Fibroblast of skin of abdomen (primary cell): ENCODE results near the gene BACE2.

ENCODE experiments used
- DNase-seq: peaks from one replicate; pipeline ENCODE4 v3.0.0-alpha.2; 2013

The BACE2 gene

DNA sequence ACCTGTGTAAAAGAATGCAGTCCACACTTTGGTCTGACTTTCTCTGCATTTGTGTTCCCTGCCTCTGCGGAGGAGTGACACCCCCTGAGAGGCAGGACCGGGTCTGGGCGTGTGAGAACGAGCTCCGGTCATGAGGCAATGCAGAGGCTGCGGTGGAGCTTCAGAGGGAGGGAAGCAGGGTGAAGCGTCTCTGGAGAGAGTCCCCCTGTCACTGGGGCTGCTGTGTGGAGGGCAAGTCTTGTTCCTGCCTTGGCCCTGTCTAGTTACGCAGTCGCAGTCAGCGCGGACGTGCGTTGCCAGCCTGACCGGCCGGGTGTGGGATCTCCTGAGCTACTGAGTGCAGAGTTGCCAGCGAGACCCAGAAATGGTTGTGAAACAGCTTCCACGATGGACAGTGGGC, 48.5 kb downstream of the BACE2 start:
- DNase-seq = no peak

DNA sequence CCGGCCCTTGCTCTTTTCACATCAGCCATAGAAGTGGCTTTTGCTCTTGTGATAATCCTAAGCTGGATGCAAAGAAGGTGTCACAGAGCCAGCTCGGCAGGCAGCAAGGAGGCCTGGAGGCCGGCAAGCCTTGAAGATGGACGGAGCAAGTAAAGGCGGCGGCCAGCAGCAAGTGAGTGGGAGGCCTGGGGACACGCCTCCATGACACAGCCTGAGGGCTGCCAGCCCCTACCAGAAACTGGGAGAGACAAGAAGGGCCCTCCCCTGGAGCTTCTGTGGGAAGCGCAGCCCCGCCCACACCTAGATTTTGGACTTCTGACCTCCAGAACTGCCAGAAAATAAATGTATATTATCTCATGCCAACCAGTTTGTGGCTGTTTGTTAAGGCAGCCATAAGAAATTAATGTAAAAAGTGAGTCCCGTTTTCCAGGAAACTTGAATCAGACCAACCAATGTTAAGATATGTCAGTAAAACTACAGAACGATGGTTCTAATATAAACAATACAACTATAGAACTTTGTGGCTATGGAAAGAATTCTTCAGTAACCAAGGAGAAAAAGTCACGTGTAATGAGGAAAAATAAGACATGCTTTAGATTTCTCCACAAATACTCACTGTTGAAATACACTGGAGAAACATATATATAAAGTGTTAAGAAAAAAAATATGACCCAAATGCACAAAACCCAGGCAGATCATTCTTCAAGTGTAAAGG, 49.9 kb downstream of the BACE2 start:
- peak; percentile 61 for DNase-seq

DNA sequence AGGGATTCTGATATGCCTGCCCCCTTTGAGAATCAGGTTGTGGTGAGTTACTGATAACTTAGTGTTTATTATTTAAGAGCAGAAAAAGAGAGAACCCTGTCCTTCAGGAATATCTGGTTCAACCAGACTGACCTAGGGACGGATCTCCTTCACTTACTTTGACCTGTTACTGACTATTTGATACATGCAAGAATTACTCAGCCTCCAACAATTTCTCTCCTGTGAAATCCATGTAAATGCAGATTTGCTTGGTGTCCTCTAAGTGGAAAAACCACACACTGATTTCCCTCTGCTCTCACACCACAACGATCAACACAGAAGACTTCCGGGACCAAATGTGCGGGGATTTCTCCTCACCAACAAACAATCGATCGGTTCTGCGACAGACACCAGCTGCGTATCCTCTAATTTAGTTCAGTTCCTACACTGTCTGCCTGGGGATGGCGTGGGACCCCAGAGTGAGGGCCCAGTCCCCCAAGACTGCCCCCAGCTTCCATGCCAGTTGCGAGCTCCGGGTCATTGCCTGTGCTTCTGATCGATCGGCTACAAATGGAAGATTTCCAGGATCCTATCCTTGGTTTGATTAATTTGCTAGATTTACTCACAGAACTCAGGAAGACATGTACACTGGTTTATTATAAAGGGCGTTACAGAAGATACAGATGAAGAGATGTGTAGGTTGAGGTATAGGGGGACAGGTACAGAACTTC, 51.7 kb downstream of the BACE2 start:
- DNase-seq = no peak

DNA sequence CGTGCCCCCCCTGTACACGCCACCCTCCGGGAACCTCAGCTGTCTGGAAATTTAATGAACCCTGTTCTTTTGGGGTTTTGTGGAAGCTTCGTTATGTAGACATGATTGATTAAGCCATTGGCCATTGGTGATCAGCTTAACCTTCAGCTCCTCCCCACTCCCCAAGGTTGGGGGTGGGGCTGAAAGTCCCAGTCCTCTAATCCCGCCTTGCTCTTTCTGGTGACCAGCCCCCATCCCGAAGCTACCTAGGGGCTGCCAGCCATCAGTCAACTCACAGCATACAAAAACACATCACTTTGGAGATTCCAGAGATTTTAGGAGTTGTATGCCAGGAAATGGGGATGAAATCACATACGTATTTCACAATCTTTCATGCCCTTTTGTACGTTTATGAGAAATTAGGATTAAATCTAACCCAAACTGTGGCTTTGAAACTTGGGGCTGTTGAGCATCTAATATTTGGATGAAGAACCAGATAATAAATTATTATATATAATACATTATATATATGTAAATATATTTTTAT, 52.3 kb downstream of the BACE2 start:
- peak; percentile 16 for DNase-seq

DNA sequence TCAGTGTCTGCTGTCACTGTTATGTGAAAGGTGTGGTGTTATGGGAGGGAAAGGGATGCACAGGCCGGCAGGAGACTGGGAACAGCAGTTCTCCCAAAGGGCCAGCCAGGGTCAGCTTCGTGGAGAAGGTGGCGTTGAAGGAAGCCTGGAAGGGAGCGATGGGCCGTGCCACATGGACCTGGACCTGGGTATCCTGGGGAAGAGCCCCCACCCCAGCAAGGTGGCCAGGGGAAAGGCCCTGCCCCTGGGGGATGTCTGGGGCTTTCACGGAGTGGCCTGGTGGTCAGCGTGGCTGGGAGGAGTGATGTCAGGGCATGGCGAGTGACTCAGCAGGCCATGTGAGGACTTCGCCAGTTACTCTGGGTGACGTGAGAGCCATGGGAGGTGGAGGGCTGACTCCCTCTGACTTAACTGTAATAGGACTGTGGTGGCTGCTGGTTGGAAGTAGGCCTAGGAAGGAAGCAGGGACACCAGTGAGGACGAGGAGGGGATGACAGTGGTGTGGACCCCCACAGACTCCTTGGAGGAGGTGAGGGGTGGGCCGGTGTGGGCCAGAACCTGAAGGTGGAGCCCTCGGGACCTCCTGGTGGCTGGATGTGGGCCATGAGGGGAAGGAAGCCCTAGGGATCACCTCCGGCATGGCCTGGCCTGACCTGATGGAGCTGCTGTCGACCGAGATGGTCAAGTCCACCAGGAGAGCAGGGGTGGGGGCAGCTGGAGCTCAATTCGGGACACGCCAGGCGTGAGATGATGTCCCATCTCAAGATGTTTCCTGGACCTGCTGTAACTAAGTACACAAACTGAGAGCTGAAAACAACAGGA, 54.5 kb downstream of the BACE2 start:
- DNase-seq = no peak

DNA sequence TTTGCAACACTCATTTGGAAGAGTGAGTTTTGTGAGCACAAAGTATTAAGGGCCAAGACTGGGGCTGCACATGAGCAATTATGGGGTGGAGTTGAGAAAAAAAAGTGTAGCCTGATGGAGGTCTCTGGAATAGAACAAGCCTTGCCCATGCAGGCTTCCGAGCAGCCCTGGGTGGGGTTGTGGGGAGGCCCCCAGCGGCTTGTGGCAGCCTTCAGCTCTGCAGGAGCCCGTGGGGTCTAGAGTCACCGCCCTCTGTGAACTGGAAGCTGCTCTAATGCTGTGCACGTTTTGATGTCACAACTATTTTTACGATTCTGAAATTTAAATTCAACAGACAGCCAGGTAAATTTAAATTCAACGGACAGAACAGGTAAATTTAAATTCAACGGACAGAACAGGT, 58.9 kb downstream of the BACE2 start:
- DNase-seq = no peak

DNA sequence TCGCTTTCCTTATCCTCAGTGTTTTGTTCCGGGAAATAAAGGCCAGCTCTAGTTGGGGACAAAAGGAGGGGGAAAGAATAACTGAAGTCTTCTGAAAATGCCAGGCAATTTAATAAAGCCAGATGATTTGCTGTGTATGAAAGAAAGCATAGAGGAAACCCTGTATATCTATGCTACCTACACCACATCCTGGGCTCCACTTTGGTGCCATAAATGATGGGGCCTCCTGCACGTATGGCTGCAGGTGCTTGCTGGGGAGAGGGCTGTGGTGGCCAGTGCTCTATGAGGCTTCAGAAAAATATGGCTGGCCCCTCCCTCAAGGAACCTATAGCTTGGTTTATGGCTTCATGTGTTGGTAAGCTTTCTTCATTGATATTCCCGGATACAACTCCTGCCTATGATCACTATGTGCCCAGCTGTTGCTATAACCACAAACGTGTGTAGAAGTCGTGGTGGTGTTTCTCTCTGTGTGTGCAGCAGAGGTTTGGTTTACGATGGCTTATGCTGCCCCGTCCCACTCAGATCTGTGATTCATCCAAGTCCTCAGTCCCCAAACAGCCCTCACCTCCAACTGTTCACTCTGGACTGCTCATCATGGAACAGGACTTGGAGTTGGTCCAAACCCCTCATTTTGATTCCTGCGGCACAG, 59.5 kb downstream of the BACE2 start:
- DNase-seq = no peak

DNA sequence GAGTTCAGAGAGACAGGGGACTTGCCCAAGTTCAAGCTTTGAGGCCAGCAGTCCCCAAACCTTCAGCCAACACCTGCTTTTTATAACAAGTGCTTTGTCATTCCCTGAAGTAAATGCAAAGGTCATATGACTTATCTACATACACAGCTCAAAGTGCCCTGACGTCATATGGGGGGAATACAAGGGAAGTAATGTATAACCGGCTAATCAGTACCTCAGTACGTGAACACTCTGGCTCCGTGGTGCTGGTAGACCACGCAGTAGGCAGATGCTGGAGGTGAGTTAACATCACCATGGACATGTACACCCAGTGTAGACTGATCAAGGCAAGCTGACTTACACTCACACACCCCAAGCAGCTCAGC, 60.0 kb downstream of the BACE2 start:
- DNase-seq = no peak

DNA sequence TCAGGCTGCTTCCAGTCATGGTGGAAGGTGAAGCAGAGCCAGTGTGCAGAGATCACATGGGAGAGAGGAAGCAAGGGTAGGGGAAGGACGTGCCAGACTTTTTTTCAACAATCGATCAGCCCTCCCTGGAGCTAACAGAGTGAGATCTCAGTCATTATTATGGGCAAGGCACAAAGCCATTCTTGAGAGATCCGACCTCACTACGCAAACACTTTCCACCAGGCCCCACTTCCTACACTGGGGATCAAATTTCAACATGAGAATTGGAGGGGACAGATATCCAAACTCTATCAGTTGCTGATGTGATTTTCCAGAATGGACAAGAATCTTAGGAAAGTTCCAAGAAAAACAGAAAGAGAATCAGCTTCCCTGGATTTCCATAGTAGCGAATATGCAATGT, 60.5 kb downstream of the BACE2 start:
- no peak for DNase-seq

DNA sequence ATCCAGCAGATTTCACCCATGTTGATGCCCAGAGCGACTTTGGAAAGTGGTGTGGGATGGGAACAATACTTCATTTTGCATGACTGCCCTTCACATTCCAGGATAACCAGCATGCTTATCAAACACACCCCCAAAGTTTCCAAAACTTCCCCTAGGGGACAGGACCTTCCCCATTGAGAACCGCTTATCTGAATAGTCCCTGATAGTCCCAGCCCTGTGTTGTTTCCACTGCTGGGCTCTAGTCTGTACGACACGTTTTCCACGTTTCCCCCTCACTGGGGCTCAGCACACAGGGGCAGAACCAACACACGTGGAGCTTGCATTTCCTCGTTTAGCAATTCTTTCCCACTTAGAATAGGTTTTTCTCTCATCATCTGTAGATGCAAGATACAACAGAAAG, 61.0 kb downstream of the BACE2 start:
- no peak for DNase-seq

DNA sequence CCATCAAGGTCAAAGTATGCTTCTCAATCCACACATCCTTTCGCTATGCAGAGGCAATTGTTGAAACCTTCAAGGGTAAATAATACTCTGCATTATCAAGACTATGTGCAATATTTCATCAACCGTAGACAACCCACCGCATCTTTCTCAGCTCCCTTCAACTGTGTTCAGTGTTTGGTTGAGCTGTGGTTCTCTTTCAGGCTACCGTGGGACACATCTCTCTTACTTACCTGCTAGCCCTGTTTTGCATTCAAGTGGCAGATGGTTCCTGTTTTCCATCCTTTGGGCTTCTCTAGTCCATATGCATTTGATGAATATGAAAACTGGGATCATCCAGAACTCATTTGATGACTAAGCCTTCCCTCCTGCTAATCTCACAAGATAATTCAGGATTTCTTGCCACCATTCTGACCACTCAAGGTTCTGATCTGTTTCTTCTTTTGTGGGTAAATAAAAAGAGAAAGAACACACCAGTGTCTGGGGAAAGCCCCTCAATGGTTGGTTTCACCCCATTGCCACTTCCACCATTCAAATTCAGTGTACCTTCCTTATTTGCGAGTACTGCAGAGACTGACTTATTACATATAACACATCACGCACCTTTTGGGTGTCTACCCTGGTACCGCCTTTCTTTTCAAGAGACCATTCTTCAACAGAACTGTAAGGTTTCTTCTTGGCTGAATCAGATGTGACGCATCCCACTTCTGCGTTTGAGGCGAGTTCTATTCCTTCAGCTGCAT, 61.7 kb downstream of the BACE2 start:
- no peak for DNase-seq

DNA sequence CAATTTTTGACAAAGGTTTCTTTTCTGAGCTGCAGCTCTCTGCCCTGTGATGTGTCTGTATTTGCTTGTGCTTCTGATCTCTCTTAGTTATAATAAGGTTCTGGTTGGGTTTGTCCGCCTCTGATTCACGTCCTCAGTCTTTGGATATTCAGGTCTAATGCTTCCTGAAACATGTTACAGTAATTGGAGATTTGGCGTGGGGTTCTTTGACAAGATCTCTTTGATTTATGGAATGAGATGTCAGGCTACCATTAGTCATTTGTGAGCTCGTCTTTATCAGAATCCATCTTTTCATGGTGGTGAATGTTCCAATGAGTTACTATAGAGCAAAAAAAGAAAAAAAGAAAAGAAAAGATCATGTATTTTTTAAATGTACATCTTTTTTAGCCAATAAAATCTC, 62.5 kb downstream of the BACE2 start:
- DNase-seq = no peak

DNA sequence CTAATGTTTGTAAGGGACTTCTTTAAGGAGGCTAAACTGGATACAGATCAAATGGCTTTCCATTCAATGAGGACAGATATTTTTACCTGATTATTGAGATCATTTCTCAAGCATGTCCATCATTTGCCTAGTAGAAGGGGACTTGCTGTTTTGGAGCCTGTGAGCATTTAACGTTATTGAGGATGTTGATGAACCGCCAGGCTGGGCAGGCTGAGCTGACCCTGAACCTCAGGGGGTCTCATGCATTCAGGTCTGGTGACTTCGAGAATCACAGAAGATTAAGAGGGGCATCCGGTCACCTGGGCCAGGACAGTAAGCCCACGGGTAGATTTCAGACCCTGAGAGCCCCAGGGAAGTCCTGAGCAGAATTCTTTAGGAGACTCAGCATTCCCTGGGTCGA, 63.1 kb downstream of the BACE2 start:
- no peak for DNase-seq

DNA sequence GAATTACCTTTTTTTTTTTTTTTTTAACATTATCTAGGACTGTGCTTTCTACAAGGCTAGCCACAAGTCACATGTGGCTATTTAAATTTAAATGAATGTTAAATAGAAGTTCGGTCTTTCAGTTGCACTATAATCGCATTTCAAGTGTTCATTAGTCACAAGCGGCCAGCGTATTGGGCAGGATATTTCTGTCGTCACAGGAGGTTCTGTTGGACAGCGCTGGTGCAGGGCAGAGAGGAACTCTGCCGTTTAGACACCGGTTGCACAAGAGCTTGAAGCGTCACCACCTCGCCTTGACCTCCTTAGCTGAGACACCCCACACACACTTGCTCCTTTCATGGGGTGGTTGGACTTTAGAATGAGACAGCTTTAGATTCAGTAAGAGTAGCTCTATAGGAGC, 64.1 kb downstream of the BACE2 start:
- DNase-seq = no peak

DNA sequence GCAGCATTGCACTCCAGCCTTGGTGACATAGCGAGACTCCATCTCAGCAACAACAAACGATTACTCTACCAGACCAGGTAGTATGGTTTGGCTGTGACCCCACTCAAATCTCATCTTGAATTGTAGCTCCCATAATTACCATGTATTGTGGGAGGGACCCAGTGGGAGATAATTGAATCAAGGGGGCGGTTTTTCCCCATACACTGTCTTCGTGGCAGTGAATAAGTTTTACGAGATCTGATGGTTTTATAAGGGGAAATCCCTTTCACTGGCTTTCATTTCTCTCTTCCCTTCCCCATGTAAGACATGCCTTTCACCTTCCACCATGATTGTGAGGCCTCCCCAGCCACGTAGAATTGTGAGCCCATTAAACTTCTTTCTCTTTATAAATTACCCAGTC, 66.0 kb downstream of the BACE2 start:
- DNase-seq = no peak

DNA sequence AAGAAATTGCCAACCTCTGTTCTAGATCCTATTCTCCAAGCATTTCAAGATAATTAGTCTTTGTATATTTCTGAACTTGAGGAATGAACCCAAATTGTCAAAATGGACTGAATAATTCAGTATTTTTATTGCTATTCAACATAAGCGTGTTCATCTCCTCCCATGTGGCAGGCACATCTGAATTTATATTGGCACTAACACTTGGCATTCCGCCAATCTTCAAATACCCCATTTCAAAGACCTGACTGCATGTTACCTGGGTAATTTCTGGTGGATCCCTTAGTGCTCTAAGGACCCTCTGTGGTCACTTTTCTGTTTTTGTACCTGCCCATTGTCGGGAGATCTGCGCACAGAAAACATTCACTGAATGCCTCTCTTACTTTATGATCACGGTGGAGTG, 66.6 kb downstream of the BACE2 start:
- no peak for DNase-seq

DNA sequence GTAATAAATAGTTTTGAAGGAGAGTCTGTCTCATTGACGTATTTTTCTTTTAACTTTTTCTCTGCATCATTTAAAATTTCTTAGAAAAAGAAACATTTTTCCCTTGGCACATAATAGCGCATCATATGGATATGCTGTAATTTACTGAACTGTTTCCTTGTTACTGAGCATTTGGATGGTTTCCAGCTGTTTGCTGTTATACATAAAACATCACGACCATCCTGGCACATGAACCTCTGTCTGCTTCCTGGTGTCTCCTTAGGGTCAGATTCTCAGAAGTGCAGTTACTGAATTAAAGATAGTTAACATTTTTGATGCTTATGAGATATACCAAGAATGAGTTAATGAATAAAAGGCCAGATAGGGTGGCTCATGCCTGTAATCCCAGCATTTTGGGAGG, 67.2 kb downstream of the BACE2 start:
- DNase-seq = no peak

DNA sequence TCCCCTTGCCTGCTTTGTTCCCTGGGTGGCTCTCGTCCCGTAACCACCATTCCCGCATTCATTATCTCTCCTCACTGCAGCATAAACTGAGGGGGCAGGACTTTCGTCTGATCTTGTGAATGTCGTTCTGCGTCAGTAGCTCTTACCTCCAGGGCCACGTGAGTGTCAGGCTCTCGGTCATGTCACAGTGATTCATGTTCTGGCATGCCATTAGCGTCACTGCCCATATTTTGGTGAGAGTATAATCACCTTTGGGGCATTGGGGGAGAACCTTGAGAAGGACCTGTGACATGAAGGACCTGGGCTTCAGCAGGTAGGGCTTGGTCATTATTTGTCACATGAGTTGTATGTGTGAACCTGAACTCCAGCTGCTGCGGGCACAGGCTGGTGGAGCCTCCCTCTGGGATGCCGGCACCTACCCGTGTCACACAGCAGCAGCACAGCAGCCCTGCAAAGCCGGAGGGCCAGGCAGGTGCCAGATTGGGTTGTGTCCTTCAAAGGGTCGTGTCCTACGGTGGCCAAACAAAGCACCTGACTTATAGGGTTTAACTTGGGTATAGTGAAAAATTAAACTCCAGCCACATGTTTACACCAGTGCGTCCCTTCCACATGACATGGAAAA, 68.5 kb downstream of the BACE2 start:
- no peak for DNase-seq

DNA sequence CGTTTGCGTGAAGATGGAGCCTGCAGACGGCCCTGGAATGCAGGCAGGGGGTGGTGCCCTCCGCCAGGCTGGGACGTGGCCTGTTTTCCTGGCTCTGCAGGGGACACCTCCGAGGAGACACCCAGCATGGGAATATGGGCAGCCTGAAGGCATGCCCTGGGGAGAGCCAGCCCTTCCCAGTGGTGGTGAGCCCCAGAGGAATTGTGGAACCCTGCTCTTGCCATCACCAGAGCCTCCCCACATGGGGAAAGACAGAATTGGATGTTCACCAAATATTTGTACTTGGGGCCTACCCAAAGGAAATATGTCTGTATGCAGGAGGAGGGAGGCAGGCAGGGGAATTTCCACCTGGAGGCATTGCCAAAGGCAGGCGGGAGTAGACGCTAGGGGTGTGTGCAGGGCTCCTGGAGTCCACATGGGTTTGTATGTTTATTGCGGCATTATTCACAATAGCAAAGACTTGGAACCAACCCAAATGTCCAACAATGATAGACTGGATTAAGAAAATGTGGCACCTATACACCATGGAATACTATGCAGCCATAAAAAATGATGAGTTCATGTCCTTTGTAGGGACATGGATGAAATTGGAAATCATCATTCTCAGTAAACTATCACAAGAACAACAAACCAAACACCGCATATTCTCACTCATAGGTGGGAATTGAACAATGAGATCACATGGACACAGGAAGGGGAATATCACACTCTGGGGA, 70.3 kb downstream of the BACE2 start:
- DNase-seq = peak; percentile 25

DNA sequence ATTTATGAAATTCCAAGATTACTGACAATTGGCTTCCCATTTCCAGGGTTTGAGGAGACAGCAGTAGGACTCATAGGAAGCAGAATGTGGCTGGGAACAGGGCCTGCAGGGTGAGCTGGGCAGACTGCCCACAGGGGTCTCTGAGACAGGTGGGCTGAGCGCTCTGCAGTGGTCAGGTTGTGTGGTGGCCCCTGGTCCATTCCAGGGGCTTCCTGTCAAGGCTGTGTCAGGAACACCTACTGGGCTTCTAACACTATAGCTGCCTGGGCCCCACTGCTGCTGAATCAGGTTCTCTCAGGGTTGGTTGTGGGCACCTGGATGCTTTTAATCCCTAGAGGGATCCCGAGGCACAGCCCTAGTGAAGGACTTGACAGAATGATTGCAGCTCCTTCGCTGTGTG, 72.1 kb downstream of the BACE2 start:
- DNase-seq = no peak

DNA sequence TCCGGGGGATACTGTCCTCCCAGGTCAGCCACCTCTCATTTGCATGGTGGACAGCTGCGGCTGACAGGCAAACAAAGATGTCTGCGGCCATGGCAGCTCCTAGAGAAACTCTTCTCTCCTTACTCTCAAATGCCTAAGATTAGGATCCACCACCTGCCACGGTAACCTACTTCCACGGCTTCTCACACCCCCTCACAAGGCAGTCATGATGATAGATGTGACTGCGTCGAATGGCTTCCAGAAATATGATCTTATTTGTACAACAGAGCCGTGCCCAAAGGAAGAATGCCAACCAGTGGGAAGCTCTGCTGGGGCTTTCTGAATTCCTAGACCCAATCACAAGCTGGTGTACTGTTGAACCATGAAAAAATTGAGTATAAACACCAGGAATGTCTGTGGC, 73.4 kb downstream of the BACE2 start:
- DNase-seq = no peak
